ENCODE results near the gene CDC26. TPM values are rescaled to one million over a fixed set of nuclear protein-coding genes. Genes with fewer than 3 reads are reported as not detected.

Gene CDC26
- total RNA-seq, 1 experiment from 2014 or later: 25.4 TPM

DNA sequence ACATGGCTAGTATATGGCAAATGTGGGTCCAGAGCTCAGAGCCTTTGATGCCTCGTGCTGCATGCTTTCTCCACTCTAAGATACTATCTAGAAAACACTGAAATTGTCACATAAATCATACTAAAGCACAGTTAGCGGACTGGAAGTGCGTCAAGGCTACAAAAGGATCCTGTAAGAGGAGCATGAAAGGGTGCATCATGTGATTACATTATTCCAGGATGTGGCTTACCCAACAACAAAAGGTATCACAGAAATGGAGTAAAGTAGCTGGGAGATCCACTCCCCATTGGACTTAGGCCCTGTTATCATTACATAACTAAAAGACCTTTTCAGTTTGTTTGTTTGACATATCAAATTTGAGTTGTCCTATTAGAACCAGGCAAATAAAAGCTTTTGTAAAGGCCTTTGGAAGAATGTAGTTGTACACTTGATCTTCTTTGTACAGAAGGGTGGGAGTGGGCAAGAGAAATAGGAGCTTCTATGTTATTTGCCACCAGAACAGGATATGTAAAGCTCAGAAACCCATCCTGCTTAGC lies 47.2 kb downstream of the CDC26 start:
- TF ChIP-seq, protein P1, sequence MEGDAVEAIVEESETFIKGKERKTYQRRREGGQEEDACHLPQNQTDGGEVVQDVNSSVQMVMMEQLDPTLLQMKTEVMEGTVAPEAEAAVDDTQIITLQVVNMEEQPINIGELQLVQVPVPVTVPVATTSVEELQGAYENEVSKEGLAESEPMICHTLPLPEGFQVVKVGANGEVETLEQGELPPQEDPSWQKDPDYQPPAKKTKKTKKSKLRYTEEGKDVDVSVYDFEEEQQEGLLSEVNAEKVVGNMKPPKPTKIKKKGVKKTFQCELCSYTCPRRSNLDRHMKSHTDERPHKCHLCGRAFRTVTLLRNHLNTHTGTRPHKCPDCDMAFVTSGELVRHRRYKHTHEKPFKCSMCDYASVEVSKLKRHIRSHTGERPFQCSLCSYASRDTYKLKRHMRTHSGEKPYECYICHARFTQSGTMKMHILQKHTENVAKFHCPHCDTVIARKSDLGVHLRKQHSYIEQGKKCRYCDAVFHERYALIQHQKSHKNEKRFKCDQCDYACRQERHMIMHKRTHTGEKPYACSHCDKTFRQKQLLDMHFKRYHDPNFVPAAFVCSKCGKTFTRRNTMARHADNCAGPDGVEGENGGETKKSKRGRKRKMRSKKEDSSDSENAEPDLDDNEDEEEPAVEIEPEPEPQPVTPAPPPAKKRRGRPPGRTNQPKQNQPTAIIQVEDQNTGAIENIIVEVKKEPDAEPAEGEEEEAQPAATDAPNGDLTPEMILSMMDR (conservative IDR thresholded peaks at IDR 0.05; ENCODE audit: low read depth, low read length): no peak
- no peak for TF ChIP-seq EZH2 (IDR thresholded peaks at IDR 0.05; ENCODE audit: borderline replicate concordance, low read depth, low read length, poor library complexity, severe bottlenecking)
- no peak for DNase-seq (ENCODE audit: low spot score)
- peaks cover 9% of the 10 kb centered on the region for H3K4me1 ChIP-seq (ENCODE audit: insufficient read depth, low read length, poor library complexity, severe bottlenecking)
- intact Hi-C loops (cut with micrococcal nuclease; ENCODE audit: unreplicated experiment): no loop called here
- H3K4me3 ChIP-seq (ENCODE audit: low read depth, low read length, poor library complexity, severe bottlenecking): no peak overlapping the region
- no TSS peak for BruUV-seq (replicated peaks)
- ChIA-PET CTCF (no interaction called here), POLR2A (ENCODE audit: low non-redundant PET) (no interaction called here)
- no peak overlapping the region for H3K27ac ChIP-seq (ENCODE audit: low read depth, low read length, poor library complexity, severe bottlenecking)
- H3K27me3 ChIP-seq (replicated peaks; ENCODE audit: insufficient read depth, low read depth, low read length, poor library complexity): no peaks in the 10 kb centered on the region
- no peaks in the 10 kb centered on the region for H3K9me3 ChIP-seq (ENCODE audit: low read depth, low read length, poor library complexity, severe bottlenecking)
- peaks cover 4% of the 10 kb centered on the region for H3K36me3 ChIP-seq (ENCODE audit: insufficient read depth, low read length, poor library complexity, severe bottlenecking)

DNA sequence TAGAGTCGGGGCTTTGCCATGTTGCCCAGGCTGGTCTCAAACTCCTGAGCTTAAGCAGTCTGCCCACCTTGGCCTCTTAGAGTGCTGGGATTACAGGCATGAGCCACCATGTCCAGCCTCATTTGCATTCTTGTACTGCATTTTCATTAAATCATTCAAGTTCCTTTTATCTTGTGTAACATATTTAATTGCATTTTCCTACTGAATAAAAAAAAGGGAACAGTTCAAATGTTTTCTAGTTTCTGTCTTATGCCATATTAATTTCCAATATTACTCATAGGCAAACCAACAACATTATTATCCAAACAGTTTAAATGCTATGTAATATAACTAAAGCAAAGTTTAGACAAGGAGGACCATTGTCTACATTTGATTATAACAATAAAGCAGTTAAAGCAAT lies 47.9 kb downstream of the CDC26 start:
- peaks cover 4% of the 10 kb centered on the region for H3K36me3 ChIP-seq (ENCODE audit: insufficient read depth, low read length, poor library complexity, severe bottlenecking)
- no peak for DNase-seq (ENCODE audit: low spot score)
- ChIA-PET CTCF (no interaction called here), POLR2A (ENCODE audit: low non-redundant PET) (no interaction called here)
- H3K9me3 ChIP-seq (ENCODE audit: low read depth, low read length, poor library complexity, severe bottlenecking): no peaks in the 10 kb centered on the region
- H3K27me3 ChIP-seq (replicated peaks; ENCODE audit: insufficient read depth, low read depth, low read length, poor library complexity): no peaks in the 10 kb centered on the region
- H3K4me3 ChIP-seq (ENCODE audit: low read depth, low read length, poor library complexity, severe bottlenecking): no peak overlapping the region
- TF ChIP-seq EZH2 (IDR thresholded peaks at IDR 0.05; ENCODE audit: borderline replicate concordance, low read depth, low read length, poor library complexity, severe bottlenecking): no peak
- TF ChIP-seq, protein P1 (conservative IDR thresholded peaks at IDR 0.05; ENCODE audit: low read depth, low read length): no peak
- H3K27ac ChIP-seq (ENCODE audit: low read depth, low read length, poor library complexity, severe bottlenecking): no peak overlapping the region
- peaks cover 11% of the 10 kb centered on the region for H3K4me1 ChIP-seq (ENCODE audit: insufficient read depth, low read length, poor library complexity, severe bottlenecking)
- intact Hi-C loops (cut with micrococcal nuclease; ENCODE audit: unreplicated experiment): no loop called here
- no TSS peak for BruUV-seq (replicated peaks)

- H3K9me3 ChIP-seq (ENCODE audit: low read depth, low read length, poor library complexity, severe bottlenecking): no peaks in the 10 kb centered on the region
- POLR2A ChIA-PET (ENCODE audit: low non-redundant PET): no interaction called here
- CTCF ChIA-PET: no interaction called here
- H3K4me1 ChIP-seq (ENCODE audit: insufficient read depth, low read length, poor library complexity, severe bottlenecking): peaks cover 18% of the 10 kb centered on the region
- H3K27me3 ChIP-seq (replicated peaks; ENCODE audit: insufficient read depth, low read depth, low read length, poor library complexity): no peaks in the 10 kb centered on the region
- no peak overlapping the region for H3K4me3 ChIP-seq (ENCODE audit: low read depth, low read length, poor library complexity, severe bottlenecking)
- no TSS peak for BruUV-seq (replicated peaks)
- DNase-seq (ENCODE audit: low spot score): no peak
- no peak overlapping the region for H3K27ac ChIP-seq (ENCODE audit: low read depth, low read length, poor library complexity, severe bottlenecking)
- peaks cover 4% of the 10 kb centered on the region for H3K36me3 ChIP-seq (ENCODE audit: insufficient read depth, low read length, poor library complexity, severe bottlenecking)
- TF ChIP-seq, protein P1 (conservative IDR thresholded peaks at IDR 0.05; ENCODE audit: low read depth, low read length): no peak
- TF ChIP-seq EZH2 (IDR thresholded peaks at IDR 0.05; ENCODE audit: borderline replicate concordance, low read depth, low read length, poor library complexity, severe bottlenecking): no peak
- intact Hi-C loops (cut with micrococcal nuclease; ENCODE audit: unreplicated experiment): no loop called here
These were observed 51.4 kb downstream of the CDC26 start for GRCh38 chr9:113223963-113224362.

All from A673 (cell line).